ENCODE measurements around the gene MTHFD2L. TPM values are rescaled to one million over a fixed set of nuclear protein-coding genes. Genes with fewer than 3 reads are reported as not detected.
"Not testable (repeated sequence)": the region's sequence is repeated elsewhere in the genome, so short reads cannot be mapped to it uniquely, and the experiment has no call there.

The MTHFD2L gene
- total RNA-seq, 1 donor from 2014 or later, result 11.0 TPM

- no peak for DNase-seq
- H3K27me3 ChIP-seq (ENCODE audit: low read depth), result no peaks in the 10 kb centered on the region
Observed at GRCh38 chr4:74205046-74205445, 47.1 kb downstream of the MTHFD2L start.

GRCh38 chr4:74205559-74205958, 47.6 kb downstream of the MTHFD2L start:
- peaks cover 4% of the 10 kb centered on the region for H3K4me1 ChIP-seq
- no peaks in the 10 kb centered on the region for H3K9me3 ChIP-seq
- no peak for DNase-seq
- H3K36me3 ChIP-seq, result no peaks in the 10 kb centered on the region
- H3K27ac ChIP-seq, result no peak overlapping the region
- intact Hi-C loops (cut with DNase I), result no loop called here
- TF ChIP-seq CTCF (IDR thresholded peaks at IDR 0.05), result no peak
- ATAC-seq, result no peak
- no peak overlapping the region for H3K4me3 ChIP-seq
- no peaks in the 10 kb centered on the region for H3K27me3 ChIP-seq (ENCODE audit: low read depth)

More at GRCh38 chr4:74205046-74205445, 47.1 kb downstream of the MTHFD2L start:
- TF ChIP-seq CTCF (IDR thresholded peaks at IDR 0.05), result no peak
- H3K36me3 ChIP-seq, result no peaks in the 10 kb centered on the region
- no peak overlapping the region for H3K4me3 ChIP-seq
- ATAC-seq, result no peak
- H3K9me3 ChIP-seq, result no peaks in the 10 kb centered on the region
- peaks cover 4% of the 10 kb centered on the region for H3K4me1 ChIP-seq
- H3K27ac ChIP-seq, result no peak overlapping the region
- intact Hi-C loops (cut with DNase I), result no loop called here

GRCh38 chr4:74206088-74206825, 48.3 kb downstream of the MTHFD2L start:
- intact Hi-C loops (cut with DNase I), result no loop called here
- ATAC-seq (peak in 1 of 2 donors; percentile 26), DNase-seq (no peak)
- Histone ChIP-seq H3K27me3 (ENCODE audit: low read depth) (no peaks in the 10 kb centered on the region), H3K27ac (no peak overlapping the region), H3K36me3 (no peaks in the 10 kb centered on the region), H3K4me3 (no peak overlapping the region), H3K9me3 (no peaks in the 10 kb centered on the region), H3K4me1 (peaks cover under 1% of the 10 kb centered on the region)
- no peak for TF ChIP-seq CTCF (IDR thresholded peaks at IDR 0.05)

- not testable (repeated sequence) for ATAC-seq, DNase-seq
Observed at GRCh38 chr4:74214457-74215159, 56.7 kb downstream of the MTHFD2L start.

GRCh38 chr4:74215236-74215635, 57.3 kb downstream of the MTHFD2L start:
- ATAC-seq, result not testable (repeated sequence)

More at GRCh38 chr4:74214457-74215159, 56.7 kb downstream of the MTHFD2L start:
- H3K36me3 ChIP-seq; H3K9me3 ChIP-seq; H3K27me3 ChIP-seq (ENCODE audit: low read depth); H3K4me1 ChIP-seq; H3K4me3 ChIP-seq; intact Hi-C loops (cut with DNase I); H3K27ac ChIP-seq: not testable (repeated sequence)

GRCh38 chr4:74217365-74217764, 59.4 kb downstream of the MTHFD2L start:
- Histone ChIP-seq H3K4me1 (no peaks in the 10 kb centered on the region), H3K27ac (no peak overlapping the region), H3K4me3 (no peak overlapping the region), H3K36me3 (no peaks in the 10 kb centered on the region), H3K27me3 (ENCODE audit: low read depth) (no peaks in the 10 kb centered on the region), H3K9me3 (no peaks in the 10 kb centered on the region)
- intact Hi-C loops (cut with DNase I), result no loop called here
- ATAC-seq, result no peak
- TF ChIP-seq CTCF (IDR thresholded peaks at IDR 0.05), result no peak
- DNase-seq, result no peak

More at GRCh38 chr4:74215236-74215635, 57.3 kb downstream of the MTHFD2L start:
- H3K4me3 ChIP-seq; H3K27ac ChIP-seq; DNase-seq; H3K4me1 ChIP-seq; H3K27me3 ChIP-seq (ENCODE audit: low read depth); H3K36me3 ChIP-seq; H3K9me3 ChIP-seq; intact Hi-C loops (cut with DNase I): not testable (repeated sequence)

All from lower lobe of right lung (tissue), 2 donors.